Activated CD4-positive, CD25-positive, alpha-beta regulatory T cell treated with anti-CD3 and anti-CD28 coated beads, Interleukin-2, amount 50 U/mL, for 16 hours (primary cell): ENCODE measurements around the gene PDE11A.
"Not testable (repeated sequence)": the region's sequence is repeated elsewhere in the genome, so short reads cannot be mapped to it uniquely, and the experiment has no call there.

Source experiments
- DNase-seq: peaks from one replicate; pipeline ENCODE4 v3.0.0-alpha.2; 2020; ENCODE audit warnings: low read depth, low spot score

The PDE11A gene

GRCh38 chr2:178072383-178073301, at the start of gene PDE11A:
Gene PDE11A, minus strand, starts transcription at chr2:178072777. Its CDS starts 340 bp downstream, at chr2:178072437.
- no peak for DNase-seq

DNA sequence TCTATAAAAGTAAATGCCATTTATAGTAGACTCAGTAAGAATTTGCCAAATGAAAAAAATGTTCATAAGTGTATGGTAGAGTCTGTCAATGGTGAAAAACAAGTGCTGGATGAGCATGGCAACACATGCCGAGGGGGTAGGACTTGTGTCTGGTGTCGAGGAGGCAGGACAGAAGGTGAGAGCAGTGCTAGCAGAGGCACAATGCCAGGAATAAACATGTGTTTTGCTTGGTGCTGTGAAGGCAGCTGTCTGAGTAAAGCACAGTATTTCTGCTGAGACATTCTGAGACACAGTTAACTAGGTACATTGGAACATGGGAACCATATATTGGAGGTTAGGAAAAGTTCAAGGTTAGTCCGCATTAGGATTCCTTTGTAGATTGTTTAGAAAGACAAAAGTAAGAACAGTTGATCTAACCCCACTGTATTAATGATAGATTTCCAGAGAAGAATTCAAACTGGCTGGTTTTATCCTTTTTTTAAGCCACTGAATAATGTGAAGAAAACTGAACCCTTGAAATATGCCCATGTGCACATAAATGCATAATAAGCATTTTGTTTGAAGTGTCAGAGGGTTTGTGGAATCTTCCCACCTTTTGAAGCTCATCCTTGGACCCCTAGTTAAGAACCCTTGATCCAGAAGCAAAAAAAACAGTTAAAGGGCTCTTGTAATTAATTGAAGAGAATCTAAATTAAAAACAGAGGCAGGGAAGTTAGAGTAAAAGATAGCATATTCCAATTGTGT, 46.8 kb upstream of the PDE11A start:
- no peak for DNase-seq

DNA sequence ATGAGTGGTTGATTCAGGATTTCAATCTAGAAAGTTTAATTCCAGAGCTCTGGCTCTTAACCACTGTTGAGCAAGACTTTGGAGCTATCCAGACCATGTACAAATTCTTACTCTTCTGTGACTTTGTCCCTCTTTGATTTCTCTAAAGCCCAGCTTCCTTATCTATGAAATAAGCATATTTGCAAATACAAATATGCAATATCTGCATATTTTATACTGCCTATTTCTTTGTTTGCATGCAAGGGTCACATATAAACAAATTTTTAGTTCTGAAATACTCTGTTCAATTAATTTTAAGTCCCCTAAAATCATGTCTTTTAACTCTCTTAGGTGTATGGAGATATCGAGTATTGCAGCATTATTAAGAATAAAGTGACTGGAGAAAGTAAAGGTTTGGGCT, 45.1 kb upstream of the PDE11A start:
- DNase-seq = no peak

GRCh38 chr2:178115271-178115670, 42.7 kb upstream of the PDE11A start:
- DNase-seq = no peak

DNA sequence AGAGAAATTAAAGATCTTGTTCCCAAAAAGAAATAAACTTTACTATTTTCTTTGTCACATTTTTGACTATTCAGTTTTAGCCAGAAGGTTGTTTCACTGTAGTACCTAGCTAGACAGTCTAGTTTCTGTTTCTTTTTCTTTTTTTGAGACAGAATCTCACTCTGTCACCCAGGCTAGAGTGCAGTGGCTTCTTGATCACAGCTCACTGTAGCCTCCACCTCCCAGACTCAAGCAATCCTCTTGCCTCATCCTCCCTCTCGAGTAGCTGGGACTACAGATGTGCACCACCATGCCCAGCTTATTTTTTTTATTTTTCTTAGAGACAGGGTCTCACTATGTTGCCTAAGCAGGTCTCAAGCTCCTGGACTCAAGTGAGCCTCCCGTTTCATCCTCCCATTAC, 41.9 kb upstream of the PDE11A start:
- DNase-seq = no peak

DNA sequence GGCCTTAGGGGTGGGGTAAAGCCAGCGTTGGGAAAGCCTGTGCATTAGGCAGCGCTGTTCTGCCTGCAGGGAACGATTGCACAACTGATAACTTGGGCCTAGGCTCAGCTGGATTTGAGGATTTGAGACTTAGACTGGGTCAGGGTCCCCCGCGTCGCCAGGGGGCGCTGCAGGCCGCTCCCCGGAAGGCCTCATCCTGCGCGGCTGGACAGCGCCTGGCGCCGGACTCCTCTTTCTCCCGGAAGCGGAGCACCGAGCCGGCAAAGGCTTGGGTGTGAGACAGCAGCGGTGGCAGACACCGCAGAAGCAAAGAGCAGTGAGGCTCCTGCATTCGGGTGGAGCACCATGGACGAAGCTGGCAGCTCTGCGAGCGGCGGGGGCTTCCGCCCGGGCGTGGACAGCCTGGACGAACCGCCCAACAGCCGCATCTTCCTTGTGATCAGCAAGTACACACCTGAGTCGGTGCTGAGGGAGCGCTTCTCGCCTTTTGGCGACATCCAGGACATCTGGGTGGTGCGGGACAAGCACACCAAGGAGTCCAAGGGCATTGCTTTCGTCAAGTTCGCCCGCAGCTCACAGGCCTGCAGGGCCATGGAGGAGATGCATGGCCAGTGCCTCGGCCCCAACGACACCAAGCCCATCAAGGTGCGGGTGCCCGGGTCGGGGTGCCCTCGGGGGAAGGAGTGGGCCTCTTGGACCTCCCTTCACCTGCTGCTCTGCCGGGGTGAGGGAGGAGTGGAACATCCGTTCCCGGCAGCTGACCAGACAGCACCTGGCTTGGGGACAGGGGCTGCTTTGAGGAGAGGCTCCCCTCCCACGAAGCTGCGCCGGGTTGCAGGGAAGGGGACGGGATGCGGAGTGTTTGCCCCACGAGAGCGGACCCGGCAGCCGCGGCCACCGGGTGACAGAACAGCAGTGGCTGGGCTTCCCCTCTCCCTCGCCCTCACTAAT, 39.9 kb upstream of the PDE11A start, which contains the start of gene RBM45:
Gene RBM45, plus strand, starts transcription at position 236 of the 951 bp plus-strand sequence. Its CDS starts 110 bp downstream, at position 346.
- DNase-seq = peak; percentile 71

DNA sequence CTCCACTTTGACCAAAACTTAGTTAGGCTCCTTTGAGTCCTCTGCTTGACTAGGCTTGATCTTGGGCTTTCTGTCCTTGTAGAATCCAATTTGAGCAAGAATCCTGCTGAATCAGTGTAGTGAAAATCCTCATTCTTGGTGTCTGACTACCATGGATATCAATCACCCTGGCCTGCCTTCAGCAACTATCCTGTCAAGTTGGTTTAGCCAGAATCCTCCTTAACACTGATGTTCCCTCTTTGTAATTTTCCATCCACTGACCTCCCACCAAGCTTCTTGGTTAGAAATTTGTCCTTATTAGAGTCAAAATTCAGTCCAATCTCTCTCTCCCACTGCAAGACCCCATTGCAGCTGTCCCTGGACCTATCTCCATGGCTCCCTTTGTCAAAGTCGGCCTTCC, 39.2 kb upstream of the PDE11A start:
- no peak for DNase-seq

DNA sequence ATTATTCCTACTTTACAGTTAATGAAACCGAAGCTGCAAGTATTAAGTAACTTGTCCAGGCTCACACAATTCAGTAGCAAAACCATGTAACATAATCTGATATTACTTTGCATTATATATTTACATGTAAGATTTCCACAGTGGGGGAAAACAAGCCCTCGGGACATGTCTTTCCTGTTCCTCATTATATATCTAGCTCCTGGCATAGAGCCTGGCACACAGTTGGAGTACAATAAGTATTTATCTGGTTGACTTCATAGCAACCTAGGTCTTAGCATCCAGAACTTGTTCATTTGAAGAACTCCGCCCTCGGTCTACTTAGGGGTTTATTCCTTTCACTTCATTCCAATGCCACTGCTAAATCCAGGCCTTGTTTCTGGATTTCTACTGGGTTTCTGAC, 38.1 kb upstream of the PDE11A start:
- DNase-seq = no peak

DNA sequence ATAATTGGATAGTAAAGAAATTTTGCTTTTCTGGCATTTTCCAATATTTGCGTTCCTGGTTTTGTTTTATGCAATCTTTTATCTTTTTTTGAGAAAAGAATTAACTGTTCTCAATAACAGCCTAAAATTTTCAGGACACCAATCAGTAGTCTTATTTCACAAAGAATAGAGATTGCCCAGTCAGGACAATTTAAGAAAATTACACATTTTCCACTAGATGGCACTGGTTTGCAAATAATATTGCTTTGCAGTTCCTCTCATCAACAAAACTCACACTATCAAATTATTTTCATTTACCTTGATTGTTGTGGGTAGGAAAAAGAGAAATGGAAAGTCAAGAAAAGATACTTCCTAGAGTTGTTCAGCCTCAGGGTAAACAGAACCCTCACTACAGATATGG, 37.2 kb upstream of the PDE11A start:
- DNase-seq = no peak

GRCh38 chr2:178108176-178108575, 35.6 kb upstream of the PDE11A start:
- DNase-seq = no peak

DNA sequence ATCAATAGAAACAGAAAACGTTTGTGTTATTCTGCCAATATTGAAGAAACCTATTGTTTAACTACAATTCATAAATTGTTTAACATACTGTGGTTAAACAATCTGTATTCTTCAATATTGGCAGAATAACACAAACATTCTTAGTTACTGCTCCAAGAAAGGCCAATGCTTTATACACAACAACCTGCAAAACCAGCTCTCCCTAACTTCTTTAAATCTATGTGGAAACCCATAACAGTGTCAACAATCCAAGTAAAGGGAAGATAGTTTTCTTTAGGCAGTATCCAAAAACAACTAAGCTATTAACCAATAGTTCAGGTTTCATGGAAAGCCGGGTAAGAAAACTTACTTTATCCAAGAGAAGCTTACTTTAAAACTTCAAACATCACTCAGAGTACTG, 33.5 kb upstream of the PDE11A start:
- DNase-seq = no peak

DNA sequence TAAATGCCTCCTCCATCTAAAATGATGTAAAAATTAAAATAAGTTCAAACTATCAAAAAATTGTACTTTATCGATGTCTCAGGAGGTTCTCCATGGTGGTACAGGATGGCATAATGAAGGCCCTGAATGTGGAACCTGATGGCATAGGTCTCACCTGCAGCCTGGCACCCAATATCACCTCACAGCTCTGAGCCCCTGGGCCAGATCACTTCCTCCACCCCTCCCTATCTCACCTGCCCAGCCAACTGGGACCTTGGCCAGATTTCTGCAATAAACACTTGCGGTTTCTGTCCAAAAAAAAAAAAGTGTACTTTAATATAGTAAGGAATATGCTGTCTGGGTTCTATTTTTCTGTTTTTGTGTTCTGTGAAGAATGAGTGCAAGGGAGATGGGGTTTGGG, 33.0 kb upstream of the PDE11A start:
- DNase-seq = no peak

DNA sequence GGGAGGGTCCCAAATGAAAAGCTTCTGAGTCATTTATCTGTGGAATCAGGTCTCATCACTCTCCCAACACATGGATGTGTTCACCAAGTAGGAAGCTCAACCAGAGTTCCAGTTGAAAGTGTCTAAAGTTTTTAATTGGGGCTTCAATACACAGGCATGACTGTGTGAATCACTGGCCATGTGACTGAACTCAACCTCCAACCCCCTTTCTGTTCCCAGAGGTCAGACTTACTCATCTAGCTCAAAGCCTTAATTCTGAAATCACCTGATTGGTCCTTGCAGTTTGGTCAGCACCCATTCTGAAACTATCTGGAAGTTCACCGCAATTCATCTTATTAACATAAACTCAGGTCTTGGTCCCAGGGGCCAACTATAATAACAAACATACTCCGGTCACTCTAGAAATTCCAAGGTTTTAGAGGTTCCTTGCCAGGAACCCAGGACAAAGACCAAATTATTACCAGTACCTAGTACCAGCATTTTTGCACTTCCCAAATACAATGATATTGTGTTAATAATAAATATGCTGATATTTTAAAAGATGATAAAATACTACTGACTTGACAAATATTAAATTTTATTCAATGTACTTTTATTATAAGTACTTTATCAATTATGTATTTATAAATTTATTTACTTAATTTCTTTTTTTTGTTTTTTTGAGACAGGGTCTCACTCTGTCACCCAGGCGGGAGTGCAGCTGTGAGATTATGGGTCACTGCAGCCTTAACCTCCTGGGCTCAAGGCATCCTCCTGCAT, 28.9 kb upstream of the PDE11A start:
- DNase-seq = no peak

DNA sequence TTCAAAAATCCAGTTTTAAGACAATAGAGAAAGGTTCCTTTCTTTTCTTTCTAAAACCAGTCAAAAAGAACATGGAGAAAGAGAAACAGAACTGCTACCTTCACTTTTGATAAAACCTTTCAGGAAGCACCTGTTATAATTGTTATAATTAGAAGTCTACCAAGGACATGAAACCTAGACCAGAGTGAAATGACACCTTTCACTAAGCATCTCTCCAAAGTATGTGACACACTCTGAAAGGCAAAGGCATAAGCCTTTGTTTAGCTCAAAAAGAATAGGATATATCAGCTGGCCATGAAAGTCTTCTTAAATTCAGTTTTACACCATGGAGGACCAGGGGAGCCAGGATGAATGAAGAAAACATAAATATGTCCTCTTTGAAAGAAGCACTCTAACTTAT, 20.9 kb upstream of the PDE11A start:
- DNase-seq = no peak

GRCh38 chr2:178088774-178089270, 16.2 kb upstream of the PDE11A start:
- DNase-seq = no peak

DNA sequence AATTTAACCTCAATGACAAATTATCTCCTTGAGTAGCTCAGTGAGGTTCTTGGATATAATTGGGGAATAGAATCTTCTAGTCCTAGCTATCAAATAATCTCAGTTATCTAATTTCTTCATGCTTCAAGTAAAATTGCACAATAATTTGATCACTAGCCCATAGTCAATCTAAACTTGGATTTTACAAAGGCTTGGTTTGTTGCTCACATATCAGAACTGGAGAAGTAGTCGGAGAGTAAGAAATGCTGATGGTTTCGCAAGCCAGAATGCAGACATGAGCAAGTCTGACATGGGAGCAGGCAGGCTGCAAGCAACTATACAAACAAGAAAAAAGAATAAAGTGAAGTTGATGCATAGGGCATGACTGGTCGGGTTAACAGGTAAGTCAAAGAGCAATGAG, 11.7 kb upstream of the PDE11A start:
- DNase-seq = no peak

DNA sequence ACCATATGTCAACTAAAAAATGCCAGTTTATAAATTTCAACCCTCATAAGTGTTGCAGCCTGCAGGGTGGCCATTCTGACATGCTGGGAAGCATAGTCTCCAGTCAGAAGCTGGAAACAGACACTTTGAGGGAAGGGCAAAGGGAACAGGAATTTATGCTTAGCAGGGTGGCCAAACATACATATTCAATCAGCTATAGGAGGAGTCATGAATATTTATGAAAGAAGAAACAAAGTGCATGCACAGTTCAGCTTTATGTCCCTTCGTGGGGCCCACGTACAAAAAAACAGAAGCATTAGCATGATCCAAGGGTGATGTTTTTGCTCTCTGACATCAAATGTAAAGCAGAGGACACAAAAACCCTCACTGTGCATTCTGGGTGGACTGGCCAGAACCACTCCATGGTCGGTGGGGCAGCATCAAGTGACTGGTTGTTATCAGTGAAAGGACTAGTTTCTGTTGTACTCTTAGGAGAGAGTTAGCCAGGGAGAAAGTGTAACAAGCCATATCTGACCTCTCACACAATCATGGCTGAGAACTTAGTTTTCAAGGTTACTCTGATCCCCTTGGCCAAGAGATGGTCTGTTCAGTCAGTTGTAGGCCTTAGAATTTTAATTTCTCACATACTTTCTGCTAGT, 9.9 kb upstream of the PDE11A start:
- DNase-seq = no peak

DNA sequence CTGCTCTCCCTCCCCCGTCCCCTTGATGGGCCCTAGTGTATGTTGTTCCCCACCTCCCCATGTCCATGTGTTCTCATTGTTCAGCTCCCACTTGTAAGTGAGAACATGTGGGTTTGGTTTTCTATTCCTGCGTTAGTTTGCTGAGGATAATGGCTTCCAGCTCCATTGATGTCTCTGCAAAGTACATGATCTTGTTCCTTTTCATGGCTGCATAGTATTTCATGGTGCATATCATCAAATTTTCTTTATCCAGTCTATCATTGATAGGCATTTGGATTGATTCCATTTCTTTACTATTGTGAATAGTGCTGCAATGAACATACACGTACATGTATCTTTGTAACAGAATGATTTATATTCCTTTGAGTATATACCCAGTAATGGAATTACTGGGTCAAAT, 6.7 kb upstream of the PDE11A start:
- not testable (repeated sequence) for DNase-seq

DNA sequence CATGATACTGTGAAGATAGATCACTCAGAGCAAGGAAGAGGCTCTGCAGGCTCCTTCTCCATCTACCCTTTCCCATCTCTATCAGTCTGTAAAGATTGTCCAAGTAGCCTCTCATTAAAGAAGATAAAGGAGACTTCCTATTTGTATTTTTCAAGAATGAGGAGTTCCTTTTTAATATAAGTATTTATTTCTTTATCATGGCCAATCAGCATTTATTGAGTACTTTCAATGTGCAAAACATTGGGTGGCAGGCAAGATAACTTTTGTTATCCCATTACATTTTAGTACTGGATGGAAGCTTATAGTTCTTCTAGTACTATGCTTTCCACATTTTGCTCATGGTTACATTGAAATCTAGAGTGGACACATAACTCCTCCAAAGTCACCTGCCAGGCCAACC, 3.6 kb upstream of the PDE11A start:
- no peak for DNase-seq

GRCh38 chr2:178075006-178075326, 2.4 kb upstream of the PDE11A start:
- DNase-seq = no peak
